GM13977 (cell line): ENCODE data around the gene ITGA11.
A peak's percentile ranks its signal among the peaks of the same experiment; 100 is the strongest.

Source experiments
- DNase-seq: peaks from one replicate; pipeline ENCODE4 v3.0.0; 2012; ENCODE audit warnings: low spot score
- CTCF ChIP-seq: IDR thresholded peaks from 2 replicates; pipeline ENCODE4 v1.5.1; 2012; ENCODE audit warnings: mild to moderate bottlenecking, control low read depth; ENCODE audit not compliant: insufficient read depth; ENCODE audit errors: extremely low read depth, missing control alignments
- in situ Hi-C: fragments of 300-500 bp; cut with MboI; formaldehyde crosslinking; loops from one replicate; pipeline ENCODE4 v1.12.0; 2022; ENCODE audit warnings: low sequenced_read_pairs, low pct_unique_long_range_greater_than_20kb, mixed read lengths, inconsistent platforms; ENCODE audit not compliant: unreplicated experiment

ITGA11 gene

DNA sequence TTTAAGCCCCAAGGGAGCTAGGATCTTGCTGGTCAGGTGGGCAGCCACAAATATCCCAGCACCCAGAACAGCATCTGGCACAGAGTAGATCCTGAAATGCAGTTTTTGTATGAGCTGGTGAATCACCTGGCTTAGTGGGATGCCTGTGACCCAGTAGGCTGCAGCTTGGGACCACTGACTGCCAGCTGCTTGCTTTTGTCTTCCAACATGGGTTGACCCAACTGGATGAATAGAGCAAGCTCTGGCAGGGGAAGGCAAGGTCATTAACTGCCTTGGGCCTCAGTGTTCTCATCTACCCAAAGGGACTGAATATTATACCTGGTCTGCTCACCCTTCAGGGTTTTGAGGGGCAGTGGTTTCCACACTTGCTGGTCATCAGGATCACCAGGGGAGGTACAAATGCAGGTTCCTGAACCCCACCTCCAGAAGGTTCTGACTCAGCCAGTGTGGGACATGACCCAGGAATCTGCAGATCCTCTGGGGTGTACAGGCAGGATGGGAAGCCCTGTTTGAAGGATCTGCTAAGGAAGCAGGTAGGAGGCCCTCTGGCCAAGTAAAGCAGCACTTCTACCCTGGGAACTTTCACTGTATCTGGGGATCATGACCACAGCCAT, 55.4 kb downstream of the ITGA11 start:
- in situ Hi-C loops = no loop called here
- no peak for TF ChIP-seq CTCF
- no peak for DNase-seq

DNA sequence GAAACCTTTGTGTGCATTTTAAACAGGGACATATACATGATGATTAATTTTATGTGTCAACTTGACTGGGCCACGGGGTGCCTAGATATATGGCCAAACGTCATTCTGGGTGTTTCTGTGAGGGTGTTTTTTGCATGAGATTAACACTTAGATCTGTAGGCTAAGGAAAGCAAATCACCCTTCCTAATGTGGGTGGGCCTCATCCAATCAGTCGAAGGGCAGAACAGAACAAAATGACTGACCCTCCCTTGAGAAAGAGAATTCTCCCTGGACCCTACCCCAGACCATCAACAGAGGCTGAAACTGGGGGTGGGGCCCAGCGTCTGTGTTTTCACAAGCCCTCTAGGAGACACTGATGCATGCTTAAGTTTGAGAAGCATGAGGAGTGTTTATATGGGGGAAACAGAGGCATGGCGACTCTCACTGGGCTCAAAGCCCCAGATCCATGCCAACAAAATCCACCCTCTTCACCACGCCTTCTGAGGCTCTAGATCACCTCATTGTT, 56.2 kb downstream of the ITGA11 start:
- in situ Hi-C loops = no loop called here
- TF ChIP-seq CTCF = no peak
- no peak for DNase-seq

GRCh38 chr15:68375191-68375631, 56.8 kb downstream of the ITGA11 start:
- DNase-seq = no peak
- in situ Hi-C loops = no loop called here
- no peak for TF ChIP-seq CTCF

DNA sequence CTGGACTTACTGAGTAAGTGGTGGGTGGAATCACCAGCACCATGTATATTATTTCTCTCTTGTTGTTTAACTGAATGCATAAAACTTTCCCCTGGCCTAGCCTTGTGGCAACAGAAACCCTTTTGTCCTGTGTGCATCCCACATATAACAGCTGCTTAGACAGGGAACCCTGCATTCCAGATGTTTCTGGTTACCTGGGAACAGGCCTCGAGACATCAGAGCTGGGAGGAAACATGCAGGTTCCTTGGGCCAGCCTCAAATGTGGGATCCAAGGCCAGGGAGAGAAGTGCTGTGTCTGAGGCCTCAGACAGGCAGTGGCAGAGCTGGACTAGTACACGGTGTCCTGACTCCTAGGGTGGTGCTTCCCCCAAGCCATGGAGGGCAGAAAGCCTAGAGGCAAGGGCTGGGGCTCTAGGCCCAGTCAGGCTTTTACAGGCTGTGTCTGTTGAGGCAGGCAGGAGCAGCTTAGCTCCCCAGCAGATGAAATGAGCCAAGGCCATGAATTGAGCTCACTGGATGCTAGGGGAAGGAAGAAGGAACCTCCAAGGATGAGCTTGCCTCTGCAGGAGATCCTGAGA, 57.7 kb downstream of the ITGA11 start:
- no peak for TF ChIP-seq CTCF
- in situ Hi-C loops = no loop called here
- DNase-seq = no peak

DNA sequence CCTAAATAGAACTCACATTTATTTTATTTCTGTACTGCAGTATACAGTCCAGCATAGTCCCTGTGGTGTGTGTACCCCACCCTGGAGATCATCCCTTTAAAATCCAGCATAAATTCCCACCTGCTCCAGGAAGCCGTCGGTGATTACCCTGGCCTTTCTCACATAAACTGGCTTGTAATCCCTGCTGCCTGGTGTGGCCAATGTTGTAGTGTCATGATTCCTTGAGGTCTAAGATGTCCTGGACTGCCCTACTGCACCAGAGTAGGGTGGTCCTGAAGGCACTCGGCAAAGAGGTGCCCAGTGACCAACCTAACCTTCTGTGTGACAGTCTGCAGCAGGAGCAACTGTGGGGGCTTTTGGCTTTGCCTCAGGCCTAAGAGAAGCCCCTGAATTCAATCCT, 58.9 kb downstream of the ITGA11 start:
- in situ Hi-C loops = no loop called here
- no peak for TF ChIP-seq CTCF

DNA sequence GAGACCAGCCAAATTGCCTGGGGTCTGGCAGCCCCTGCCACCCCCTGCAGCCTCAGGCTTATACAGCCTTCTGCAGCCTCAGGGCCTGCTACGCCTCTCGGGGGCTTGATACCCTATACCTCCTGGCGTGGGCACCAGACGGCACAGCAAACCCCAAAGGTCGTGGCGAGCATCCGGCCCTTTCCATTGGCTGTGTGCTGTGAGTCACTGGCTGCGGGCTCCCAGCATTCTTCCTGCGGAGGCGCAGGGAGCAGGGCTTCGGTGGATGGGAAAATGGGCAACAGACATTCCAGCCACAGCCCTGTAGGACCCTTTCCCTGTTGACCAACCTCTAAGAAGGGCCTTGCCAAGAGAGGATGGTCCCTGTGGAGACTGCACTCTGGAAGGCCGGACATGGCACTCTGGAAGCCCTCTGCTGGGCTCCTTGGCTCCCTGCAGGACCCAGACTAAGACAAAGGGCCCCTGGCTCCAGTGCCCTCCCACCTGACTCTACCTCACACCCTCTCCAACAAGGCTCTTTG, 59.6 kb downstream of the ITGA11 start:
- DNase-seq = no peak
- TF ChIP-seq CTCF = peak; percentile 8
- in situ Hi-C loops = no loop called here

More for the DNA sequence above, 58.9 kb downstream of the ITGA11 start:
- no peak for DNase-seq
